Adrenal gland (tissue), 5 donors: ENCODE measurements around the gene CNOT2.

Source experiments
- POLR2A ChIP-seq, 2 donors: fragments of 450-650 bp; IDR thresholded peaks; one replicate each; pipeline ENCODE4 v1.6.1; 2017; ENCODE audit warnings: antibody characterized with exemption in 2 of 2, mild to moderate bottlenecking in 2 of 2, moderate library complexity in 1 of 2
- TF ChIP-seq, protein P1 (sequence below), 6 experiments: fragments of 450-650 bp in 4 of 6; fragments of 200-600 bp in 2 of 6; sonication (generic) in 1 of 6; IDR thresholded peaks; 1 replicate in 5 of 6; 2 replicates in 1 of 6; pipeline versions ENCODE4 v1.5.1 to v1.8.0; 2016 to 2021; ENCODE audit warnings: antibody characterized with exemption in 6 of 6, mild to moderate bottlenecking in 2 of 6, moderate library complexity in 1 of 6
- donor health status: DM: no; HTN: no; CAD: no.

GRCh38 chr12:70306676-70307075 is 63.4 kb downstream of the CNOT2 start:
- no peak for TF ChIP-seq POLR2A (IDR thresholded peaks at IDR 0.05)
- TF ChIP-seq, protein P1, sequence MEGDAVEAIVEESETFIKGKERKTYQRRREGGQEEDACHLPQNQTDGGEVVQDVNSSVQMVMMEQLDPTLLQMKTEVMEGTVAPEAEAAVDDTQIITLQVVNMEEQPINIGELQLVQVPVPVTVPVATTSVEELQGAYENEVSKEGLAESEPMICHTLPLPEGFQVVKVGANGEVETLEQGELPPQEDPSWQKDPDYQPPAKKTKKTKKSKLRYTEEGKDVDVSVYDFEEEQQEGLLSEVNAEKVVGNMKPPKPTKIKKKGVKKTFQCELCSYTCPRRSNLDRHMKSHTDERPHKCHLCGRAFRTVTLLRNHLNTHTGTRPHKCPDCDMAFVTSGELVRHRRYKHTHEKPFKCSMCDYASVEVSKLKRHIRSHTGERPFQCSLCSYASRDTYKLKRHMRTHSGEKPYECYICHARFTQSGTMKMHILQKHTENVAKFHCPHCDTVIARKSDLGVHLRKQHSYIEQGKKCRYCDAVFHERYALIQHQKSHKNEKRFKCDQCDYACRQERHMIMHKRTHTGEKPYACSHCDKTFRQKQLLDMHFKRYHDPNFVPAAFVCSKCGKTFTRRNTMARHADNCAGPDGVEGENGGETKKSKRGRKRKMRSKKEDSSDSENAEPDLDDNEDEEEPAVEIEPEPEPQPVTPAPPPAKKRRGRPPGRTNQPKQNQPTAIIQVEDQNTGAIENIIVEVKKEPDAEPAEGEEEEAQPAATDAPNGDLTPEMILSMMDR (IDR thresholded peaks at IDR 0.05) = no peak
